ENCODE measurements around the gene MFRP.

DNA sequence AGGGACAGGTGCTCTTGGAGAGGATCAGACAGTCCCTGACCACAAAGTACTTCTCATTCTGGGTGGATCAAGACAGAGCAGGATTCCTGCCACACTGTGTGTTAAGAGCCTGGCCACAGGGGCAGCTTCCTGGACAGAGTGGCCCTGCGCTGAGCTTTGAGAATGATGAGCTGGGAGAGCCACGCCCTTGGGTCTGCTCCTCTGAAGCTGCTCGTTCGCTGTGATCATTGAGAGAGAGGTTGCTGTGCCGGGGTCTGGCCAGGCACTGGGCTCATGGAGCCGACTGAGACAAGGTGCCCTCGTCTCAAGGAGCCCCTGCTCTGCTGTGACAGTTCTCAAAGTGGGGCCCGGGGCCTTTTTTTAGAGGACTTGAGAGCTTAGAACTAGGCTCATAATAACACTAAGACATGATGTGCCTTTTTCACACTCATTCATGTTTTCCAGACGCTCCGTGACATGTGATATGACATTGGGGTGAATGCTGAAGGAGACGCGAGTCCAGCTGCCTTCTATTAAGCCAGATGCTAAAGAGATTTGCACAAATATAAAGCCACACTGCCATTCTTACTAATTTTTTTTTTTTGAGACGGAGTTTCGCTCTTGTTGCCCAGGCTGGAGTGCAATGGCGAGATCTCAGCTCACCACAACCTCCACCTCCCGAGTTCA, 1.6 kb upstream of the MFRP start:
- TF ChIP-seq CTCF (IDR thresholded peaks at IDR 0.05), result no peak
- no peak for TF ChIP-seq TCF12 (IDR thresholded peaks at IDR 0.05)
- no peak for TF ChIP-seq POLR2AphosphoS5 (IDR thresholded peaks at IDR 0.05; ENCODE audit: low read depth, low read length)
- TF ChIP-seq JUND (IDR thresholded peaks at IDR 0.05), result no peak
- no peak for TF ChIP-seq RAD21 (IDR thresholded peaks at IDR 0.05; ENCODE audit: low read length)
- TF ChIP-seq, protein P1, sequence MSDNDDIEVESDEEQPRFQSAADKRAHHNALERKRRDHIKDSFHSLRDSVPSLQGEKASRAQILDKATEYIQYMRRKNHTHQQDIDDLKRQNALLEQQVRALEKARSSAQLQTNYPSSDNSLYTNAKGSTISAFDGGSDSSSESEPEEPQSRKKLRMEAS (IDR thresholded peaks at IDR 0.05; ENCODE audit: low read depth), result no peak
